SK-N-SH treated with all-trans-retinoic acid at 6 μM for 48 hours (cell line): ENCODE measurements around the gene HRK.

Source experiments
- ATAC-seq: fragments of 200-7000 bp; cut with Tn5 transposase; 3 replicates; pipeline ENCODE4 v1.9.1; 2020; ENCODE audit warnings: mild to moderate bottlenecking, moderate library complexity
- ARNTL ChIP-seq: fragments of 450-650 bp; formaldehyde crosslinking; IDR thresholded peaks from 2 replicates; pipeline ENCODE4 v1.5.0; 2020; ENCODE audit warnings: low read depth, mild to moderate bottlenecking, moderate library complexity, borderline replicate concordance
- BACH2 ChIP-seq: fragments of 250-450 bp; sonication (Bioruptor Pico); IDR thresholded peaks from 2 replicates; pipeline ENCODE4 v1.9.0; 2021; ENCODE audit warnings: mild to moderate bottlenecking, borderline replicate concordance
- CREB5 ChIP-seq: fragments of 250-450 bp; sonication (Bioruptor Pico); IDR thresholded peaks from 2 replicates; pipeline ENCODE4 v1.5.1; 2020; ENCODE audit warnings: low read depth, mild to moderate bottlenecking, moderate library complexity
- CSDC2 ChIP-seq: fragments of 250-450 bp; sonication (Bioruptor Pico); IDR thresholded peaks from 2 replicates; pipeline ENCODE4 v1.5.0; 2020; ENCODE audit warnings: mild to moderate bottlenecking, moderate library complexity
- CSRNP3 ChIP-seq: fragments of 250-450 bp; sonication (Bioruptor Pico); IDR thresholded peaks from 2 replicates; pipeline ENCODE4 v1.5.1; 2021; ENCODE audit warnings: mild to moderate bottlenecking, moderate library complexity
- ESRRG ChIP-seq: fragments of 250-450 bp; sonication (Bioruptor Pico); IDR thresholded peaks from 2 replicates; pipeline ENCODE4 v1.6.1; 2021; ENCODE audit warnings: mild to moderate bottlenecking
- GLIS3 ChIP-seq: fragments of 250-450 bp; sonication (Bioruptor Pico); IDR thresholded peaks from 2 replicates; pipeline ENCODE4 v1.5.0; 2020; ENCODE audit warnings: mild to moderate bottlenecking, moderate library complexity
- ISL1 ChIP-seq: fragments of 250-450 bp; sonication (Bioruptor Pico); IDR thresholded peaks from 2 replicates; pipeline ENCODE4 v2.1.2; 2022; ENCODE audit warnings: mild to moderate bottlenecking, moderate library complexity
- POU6F1 ChIP-seq: fragments of 250-450 bp; sonication (Bioruptor Pico); IDR thresholded peaks from 2 replicates; pipeline ENCODE4 v1.8.0; 2021; ENCODE audit warnings: low read depth, mild to moderate bottlenecking, moderate library complexity, borderline replicate concordance
- PPARA ChIP-seq: fragments of 250-450 bp; sonication (Bioruptor Pico); IDR thresholded peaks from 2 replicates; pipeline ENCODE4 v1.5.0; 2020; ENCODE audit warnings: mild to moderate bottlenecking, borderline replicate concordance
- RARB ChIP-seq: fragments of 250-450 bp; sonication (Bioruptor Pico); IDR thresholded peaks from 2 replicates; pipeline ENCODE4 v1.8.0; 2021; ENCODE audit warnings: mild to moderate bottlenecking, moderate library complexity
- SNAI2 ChIP-seq: fragments of 250-450 bp; sonication (Bioruptor Pico); IDR thresholded peaks from 2 replicates; pipeline ENCODE4 v1.5.0; 2020; ENCODE audit warnings: mild to moderate bottlenecking, moderate library complexity
- TCF4 ChIP-seq: fragments of 250-450 bp; sonication (Bioruptor Pico); IDR thresholded peaks from 2 replicates; pipeline ENCODE4 v1.8.0; 2021; ENCODE audit warnings: mild to moderate bottlenecking, moderate library complexity, borderline replicate concordance
- TOX ChIP-seq: fragments of 250-450 bp; sonication (Bioruptor Pico); IDR thresholded peaks from 2 replicates; pipeline ENCODE4 v1.8.0; 2021; ENCODE audit warnings: mild to moderate bottlenecking, moderate library complexity, borderline replicate concordance
- TSHZ2 ChIP-seq: fragments of 250-450 bp; sonication (Bioruptor Pico); IDR thresholded peaks from 2 replicates; pipeline ENCODE4 v1.5.0; 2020; ENCODE audit warnings: mild to moderate bottlenecking, moderate library complexity
- ZC3H10 ChIP-seq: fragments of 250-450 bp; sonication (Bioruptor Pico); IDR thresholded peaks from 2 replicates; pipeline ENCODE4 v1.5.1; 2021; ENCODE audit warnings: mild to moderate bottlenecking, moderate library complexity
- ZFP3 ChIP-seq: fragments of 250-450 bp; sonication (Bioruptor Pico); IDR thresholded peaks from 2 replicates; pipeline ENCODE4 v1.5.0; 2020; ENCODE audit warnings: mild to moderate bottlenecking, moderate library complexity
- ZFP30 ChIP-seq: fragments of 450-650 bp; formaldehyde crosslinking; IDR thresholded peaks from 2 replicates; pipeline ENCODE4 v1.5.0; 2022; ENCODE audit warnings: mild to moderate bottlenecking, moderate library complexity
- ZNF565 ChIP-seq: fragments of 450-650 bp; formaldehyde crosslinking; conservative IDR thresholded peaks from 2 replicates; pipeline ENCODE4 v1.5.0; 2020; ENCODE audit warnings: low read depth, mild to moderate bottlenecking, moderate library complexity
- ZNF70 ChIP-seq: fragments of 450-650 bp; formaldehyde crosslinking; IDR thresholded peaks from 2 replicates; pipeline ENCODE4 v1.5.0; 2020; ENCODE audit warnings: mild to moderate bottlenecking, moderate library complexity
- ZNF8 ChIP-seq: fragments of 450-650 bp; formaldehyde crosslinking; IDR thresholded peaks from 2 replicates; pipeline ENCODE4 v1.5.0; 2020; ENCODE audit warnings: mild to moderate bottlenecking, moderate library complexity
- TF ChIP-seq, protein P1 (sequence below): fragments of 250-450 bp; sonication (Bioruptor Pico); IDR thresholded peaks from 2 replicates; pipeline ENCODE4 v1.8.0; 2020; ENCODE audit warnings: mild to moderate bottlenecking, moderate library complexity, borderline replicate concordance

Gene HRK

DNA sequence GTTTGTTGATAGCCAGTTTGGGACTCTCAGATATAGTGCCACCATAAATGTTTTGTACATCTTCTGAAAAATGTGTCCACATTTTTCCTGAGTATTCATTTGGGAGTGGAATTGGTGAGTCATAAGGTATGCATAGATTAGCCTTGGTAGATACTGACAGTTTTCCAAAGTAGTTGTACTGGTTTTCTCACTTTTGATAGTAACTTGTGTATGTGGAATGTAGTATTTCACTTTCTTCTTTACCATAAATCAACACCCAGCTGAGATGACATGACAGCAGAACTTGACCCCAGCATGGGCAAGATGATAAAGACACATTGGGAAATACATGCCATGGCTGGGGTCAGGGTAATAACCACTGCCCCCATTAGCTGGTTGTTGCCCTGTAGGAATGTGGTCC, 34.9 kb upstream of the HRK start (continued):
- no peak for TF ChIP-seq ZFP3 (CRISPR knock-in tag)

GRCh38 chr12:116915326-116915725, 34.1 kb upstream of the HRK start:
- no peak for ATAC-seq
- TF ChIP-seq ESRRG (CRISPR knock-in tag): no peak
- no peak for TF ChIP-seq TCF4
- TF ChIP-seq ZFP3 (CRISPR knock-in tag): no peak
- TF ChIP-seq CSDC2 (CRISPR knock-in tag): no peak
- no peak for TF ChIP-seq TSHZ2 (CRISPR knock-in tag)
- no peak for TF ChIP-seq CREB5 (CRISPR knock-in tag)
- TF ChIP-seq ISL1: no peak
- no peak for TF ChIP-seq ZNF565 (CRISPR knock-in tag)
- TF ChIP-seq ZNF8 (CRISPR knock-in tag): no peak
- TF ChIP-seq, protein P1, sequence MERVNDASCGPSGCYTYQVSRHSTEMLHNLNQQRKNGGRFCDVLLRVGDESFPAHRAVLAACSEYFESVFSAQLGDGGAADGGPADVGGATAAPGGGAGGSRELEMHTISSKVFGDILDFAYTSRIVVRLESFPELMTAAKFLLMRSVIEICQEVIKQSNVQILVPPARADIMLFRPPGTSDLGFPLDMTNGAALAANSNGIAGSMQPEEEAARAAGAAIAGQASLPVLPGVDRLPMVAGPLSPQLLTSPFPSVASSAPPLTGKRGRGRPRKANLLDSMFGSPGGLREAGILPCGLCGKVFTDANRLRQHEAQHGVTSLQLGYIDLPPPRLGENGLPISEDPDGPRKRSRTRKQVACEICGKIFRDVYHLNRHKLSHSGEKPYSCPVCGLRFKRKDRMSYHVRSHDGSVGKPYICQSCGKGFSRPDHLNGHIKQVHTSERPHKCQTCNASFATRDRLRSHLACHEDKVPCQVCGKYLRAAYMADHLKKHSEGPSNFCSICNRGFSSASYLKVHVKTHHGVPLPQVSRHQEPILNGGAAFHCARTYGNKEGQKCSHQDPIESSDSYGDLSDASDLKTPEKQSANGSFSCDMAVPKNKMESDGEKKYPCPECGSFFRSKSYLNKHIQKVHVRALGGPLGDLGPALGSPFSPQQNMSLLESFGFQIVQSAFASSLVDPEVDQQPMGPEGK (CRISPR knock-in tag): no peak
- no peak for TF ChIP-seq POU6F1
- TF ChIP-seq PPARA (CRISPR knock-in tag): no peak
- TF ChIP-seq ZC3H10: no peak
- no peak for TF ChIP-seq GLIS3
- TF ChIP-seq TOX: no peak
- TF ChIP-seq ARNTL (CRISPR knock-in tag): no peak
- TF ChIP-seq ZNF70 (CRISPR knock-in tag): no peak

GRCh38 chr12:116910645-116911451, 29.6 kb upstream of the HRK start, which contains the start of gene FBXW8:
Gene FBXW8 (plus strand): TSS chr12:116910950. CDS start chr12:116911038, 88 bp downstream.
- TF ChIP-seq TCF4 (no peak), ZNF565 (CRISPR knock-in tag) (no peak), ESRRG (CRISPR knock-in tag) (no peak), GLIS3 (no peak), ZFP30 (CRISPR knock-in tag) (no peak), ZNF70 (CRISPR knock-in tag) (no peak), CSRNP3 (CRISPR knock-in tag) (no peak), PPARA (CRISPR knock-in tag) (no peak)
- ATAC-seq: peak; percentile 97

- ATAC-seq: no peak
- TF ChIP-seq, protein P1 (CRISPR knock-in tag): no peak
- no peak for TF ChIP-seq TOX
- TF ChIP-seq TCF4: no peak
- TF ChIP-seq BACH2 (CRISPR knock-in tag): no peak
- TF ChIP-seq ZC3H10: no peak
- no peak for TF ChIP-seq SNAI2 (CRISPR knock-in tag)
- no peak for TF ChIP-seq TSHZ2 (CRISPR knock-in tag)
- no peak for TF ChIP-seq PPARA (CRISPR knock-in tag)
- TF ChIP-seq RARB (CRISPR knock-in tag): no peak
- TF ChIP-seq ISL1: no peak
These were observed 29.0 kb upstream of the HRK start for GRCh38 chr12:116910280-116910644.
